ENCODE data around the gene NCK2. TPM values are rescaled to one million over a fixed set of nuclear protein-coding genes. Genes with fewer than 3 reads are reported as not detected.

The NCK2 gene
- total RNA-seq, 1 donor from 2014 or later, result 92.5 TPM

DNA sequence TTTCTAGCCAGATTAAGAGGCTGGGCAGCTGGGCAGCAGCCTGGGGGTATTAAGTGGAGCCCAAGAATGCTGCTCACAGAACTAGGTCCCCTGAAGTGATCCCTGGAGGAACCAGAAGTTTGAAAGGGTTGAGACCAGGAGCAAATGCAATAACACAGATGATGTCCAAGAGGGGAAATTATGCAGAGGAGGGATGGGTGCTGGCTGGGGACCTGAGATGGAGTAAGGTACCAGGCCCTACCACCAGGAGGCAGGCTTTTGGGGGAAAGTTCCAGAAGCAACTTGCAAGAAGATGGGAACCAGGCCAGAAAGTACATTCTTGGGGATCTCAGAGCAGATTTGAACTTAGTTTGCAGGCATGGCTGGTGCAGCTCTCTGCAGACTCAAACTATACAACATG, 175.1 kb downstream of the NCK2 start:
- peaks cover 24% of the 10 kb centered on the region for H3K9me3 Mint-ChIP-seq (ENCODE audit: low read depth)
- no peak overlapping the region for H3K27ac Mint-ChIP-seq
- H3K27me3 Mint-ChIP-seq, result no peaks in the 10 kb centered on the region
- no peak for DNase-seq (ENCODE audit: low spot score, unreplicated experiment)
- peaks cover 8% of the 10 kb centered on the region for H3K36me3 Mint-ChIP-seq (ENCODE audit: insufficient read depth)
- peaks cover 11% of the 10 kb centered on the region for H3K4me1 Mint-ChIP-seq (ENCODE audit: low read depth)
- TF ChIP-seq, protein P1, sequence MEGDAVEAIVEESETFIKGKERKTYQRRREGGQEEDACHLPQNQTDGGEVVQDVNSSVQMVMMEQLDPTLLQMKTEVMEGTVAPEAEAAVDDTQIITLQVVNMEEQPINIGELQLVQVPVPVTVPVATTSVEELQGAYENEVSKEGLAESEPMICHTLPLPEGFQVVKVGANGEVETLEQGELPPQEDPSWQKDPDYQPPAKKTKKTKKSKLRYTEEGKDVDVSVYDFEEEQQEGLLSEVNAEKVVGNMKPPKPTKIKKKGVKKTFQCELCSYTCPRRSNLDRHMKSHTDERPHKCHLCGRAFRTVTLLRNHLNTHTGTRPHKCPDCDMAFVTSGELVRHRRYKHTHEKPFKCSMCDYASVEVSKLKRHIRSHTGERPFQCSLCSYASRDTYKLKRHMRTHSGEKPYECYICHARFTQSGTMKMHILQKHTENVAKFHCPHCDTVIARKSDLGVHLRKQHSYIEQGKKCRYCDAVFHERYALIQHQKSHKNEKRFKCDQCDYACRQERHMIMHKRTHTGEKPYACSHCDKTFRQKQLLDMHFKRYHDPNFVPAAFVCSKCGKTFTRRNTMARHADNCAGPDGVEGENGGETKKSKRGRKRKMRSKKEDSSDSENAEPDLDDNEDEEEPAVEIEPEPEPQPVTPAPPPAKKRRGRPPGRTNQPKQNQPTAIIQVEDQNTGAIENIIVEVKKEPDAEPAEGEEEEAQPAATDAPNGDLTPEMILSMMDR (IDR thresholded peaks at IDR 0.05; ENCODE audit: unreplicated experiment), result peak; percentile 39
- no peak overlapping the region for H3K4me3 Mint-ChIP-seq (ENCODE audit: low read depth)

DNA sequence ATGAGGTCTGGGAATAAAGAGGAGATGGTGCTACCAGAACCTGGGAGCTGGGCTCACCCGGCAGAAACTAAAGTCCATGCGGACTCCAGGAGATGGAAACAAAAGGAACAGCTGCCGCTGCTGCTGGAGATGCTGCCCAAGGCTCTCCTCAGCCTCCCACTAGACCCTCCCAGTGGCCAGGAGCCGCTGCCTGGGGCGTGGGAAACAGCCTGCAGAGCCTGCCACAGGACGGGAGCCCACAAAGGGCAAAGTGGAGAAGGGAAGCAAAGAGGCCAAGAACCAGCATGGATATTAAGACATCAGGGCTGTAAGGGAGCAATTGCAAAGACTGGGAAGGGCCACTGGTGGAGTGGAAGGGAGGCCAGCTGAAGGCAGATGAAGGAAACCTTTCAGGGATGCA, 179.6 kb downstream of the NCK2 start:
- H3K27ac Mint-ChIP-seq, result no peak overlapping the region
- TF ChIP-seq, protein P1 (IDR thresholded peaks at IDR 0.05; ENCODE audit: unreplicated experiment), result no peak
- no peak overlapping the region for H3K4me3 Mint-ChIP-seq (ENCODE audit: low read depth)
- peaks cover 30% of the 10 kb centered on the region for H3K4me1 Mint-ChIP-seq (ENCODE audit: low read depth)
- H3K36me3 Mint-ChIP-seq (ENCODE audit: insufficient read depth), result peaks cover 4% of the 10 kb centered on the region
- no peaks in the 10 kb centered on the region for H3K27me3 Mint-ChIP-seq
- peaks cover 18% of the 10 kb centered on the region for H3K9me3 Mint-ChIP-seq (ENCODE audit: low read depth)
- no peak for DNase-seq (ENCODE audit: low spot score, unreplicated experiment)

DNA sequence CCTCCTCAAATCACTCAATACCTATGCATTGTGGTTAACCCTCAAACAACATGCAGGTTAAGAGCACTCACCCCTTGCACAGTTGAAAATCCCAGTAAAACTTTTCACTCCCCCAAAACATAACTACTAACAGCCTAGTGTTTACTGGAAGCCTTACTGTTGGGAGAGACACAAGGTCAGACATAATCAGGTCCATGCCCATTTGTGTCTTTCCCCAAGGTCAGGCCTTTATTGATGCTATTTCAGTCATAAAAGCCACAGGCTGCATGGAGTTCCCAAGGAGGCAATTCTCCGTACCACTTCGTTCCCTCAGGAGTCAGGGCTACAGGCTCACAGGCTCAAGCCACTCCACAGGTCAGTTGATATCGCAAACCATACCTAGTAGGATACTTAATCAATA, 180.2 kb downstream of the NCK2 start:
- H3K27ac Mint-ChIP-seq, result peak overlapping the region; percentile 12
- TF ChIP-seq, protein P1 (IDR thresholded peaks at IDR 0.05; ENCODE audit: unreplicated experiment), result no peak
- no peaks in the 10 kb centered on the region for H3K27me3 Mint-ChIP-seq
- peaks cover 30% of the 10 kb centered on the region for H3K4me1 Mint-ChIP-seq (ENCODE audit: low read depth)
- H3K9me3 Mint-ChIP-seq (ENCODE audit: low read depth), result peaks cover 18% of the 10 kb centered on the region
- H3K36me3 Mint-ChIP-seq (ENCODE audit: insufficient read depth), result peaks cover 4% of the 10 kb centered on the region
- no peak for DNase-seq (ENCODE audit: low spot score, unreplicated experiment)
- H3K4me3 Mint-ChIP-seq (ENCODE audit: low read depth), result no peak overlapping the region

DNA sequence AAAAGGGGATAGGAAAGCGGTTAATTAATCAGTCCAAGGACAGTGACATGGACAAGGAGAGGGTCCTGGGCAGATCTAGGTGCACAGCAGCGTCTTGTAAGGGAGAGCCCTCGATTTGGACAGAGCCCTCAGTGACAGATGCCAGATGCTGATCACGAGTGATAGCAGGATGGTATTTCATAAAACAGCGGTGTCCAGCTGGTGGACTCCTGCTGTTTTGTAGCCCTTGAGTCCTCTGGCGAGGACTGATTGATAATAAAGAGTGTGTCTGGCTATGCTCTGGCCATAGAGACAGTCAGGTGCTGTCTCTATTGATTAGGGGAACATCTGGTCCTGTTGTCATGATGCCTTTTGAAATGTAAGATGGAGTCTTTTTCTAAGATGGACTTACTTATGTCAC, 180.7 kb downstream of the NCK2 start:
- peaks cover 30% of the 10 kb centered on the region for H3K4me1 Mint-ChIP-seq (ENCODE audit: low read depth)
- H3K9me3 Mint-ChIP-seq (ENCODE audit: low read depth), result peaks cover 16% of the 10 kb centered on the region
- no peaks in the 10 kb centered on the region for H3K27me3 Mint-ChIP-seq
- peaks cover 4% of the 10 kb centered on the region for H3K36me3 Mint-ChIP-seq (ENCODE audit: insufficient read depth)
- H3K4me3 Mint-ChIP-seq (ENCODE audit: low read depth), result no peak overlapping the region
- H3K27ac Mint-ChIP-seq, result peak overlapping the region; percentile 0
- TF ChIP-seq, protein P1 (IDR thresholded peaks at IDR 0.05; ENCODE audit: unreplicated experiment), result no peak
- no peak for DNase-seq (ENCODE audit: low spot score, unreplicated experiment)

DNA sequence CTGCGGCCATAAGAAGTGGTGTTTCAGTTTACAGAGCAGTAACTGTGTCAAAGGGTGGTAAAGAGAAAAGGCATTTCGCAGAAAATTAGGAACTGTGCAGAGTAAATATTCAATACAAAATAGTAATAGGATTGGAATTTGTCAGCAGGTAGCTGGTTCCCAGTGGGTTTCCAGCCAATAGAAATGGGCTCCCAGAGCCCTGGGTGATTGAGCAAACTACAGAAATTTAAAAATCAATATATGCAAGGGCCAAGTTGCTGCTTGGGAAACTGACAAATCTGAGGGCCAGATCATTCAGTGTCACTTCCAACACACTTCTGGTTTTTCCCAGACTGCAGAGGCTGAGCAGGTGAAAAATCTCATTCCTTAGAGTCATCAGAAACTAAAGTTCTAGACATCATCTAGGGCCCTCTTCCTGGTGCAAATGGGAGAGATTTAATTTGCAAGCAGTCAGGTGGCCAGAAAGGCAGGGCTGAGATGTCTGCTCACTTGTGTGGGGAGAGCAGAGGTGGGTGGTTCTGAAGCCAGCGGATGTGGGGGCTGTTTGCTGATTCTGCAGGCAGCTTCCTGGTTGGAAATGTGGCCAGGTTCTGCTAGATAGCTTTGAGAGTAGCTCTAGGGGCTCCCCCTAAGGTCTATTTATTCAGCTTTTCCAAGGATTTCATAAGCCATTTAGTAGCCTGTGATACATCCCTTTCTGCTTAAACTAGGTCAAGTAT, 182.4 kb downstream of the NCK2 start:
- Mint-ChIP-seq H3K4me3 (ENCODE audit: low read depth) (no peak overlapping the region), H3K36me3 (ENCODE audit: insufficient read depth) (no peaks in the 10 kb centered on the region), H3K27me3 (no peaks in the 10 kb centered on the region), H3K27ac (peak overlapping the region; percentile 93), H3K4me1 (ENCODE audit: low read depth) (peaks cover 30% of the 10 kb centered on the region), H3K9me3 (ENCODE audit: low read depth) (peaks cover 2% of the 10 kb centered on the region)
- DNase-seq (ENCODE audit: low spot score, unreplicated experiment), result no peak
- TF ChIP-seq, protein P1 (IDR thresholded peaks at IDR 0.05; ENCODE audit: unreplicated experiment), result no peak
